ENCODE data around the gene PCDHGA10.

DNA sequence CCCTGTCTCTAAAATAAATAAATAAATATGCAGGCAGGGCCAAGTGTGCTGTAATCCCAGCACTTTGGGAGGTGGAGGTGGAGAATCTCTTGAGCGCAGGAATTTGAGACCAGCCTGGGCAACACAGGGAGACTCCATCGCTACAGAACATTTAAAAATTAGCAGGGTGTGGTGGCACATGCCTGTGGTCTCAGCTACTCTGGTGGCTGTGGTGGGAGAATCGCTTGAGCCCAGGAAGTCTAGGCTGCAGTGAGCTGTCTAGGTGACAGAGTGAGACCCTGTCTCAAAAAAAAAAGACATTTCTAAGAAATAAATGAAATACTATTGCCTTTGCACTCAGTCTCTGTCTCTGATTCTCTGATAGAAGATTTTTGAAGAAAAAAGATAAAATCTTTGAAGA lies 1.2 kb upstream of the PCDHGA10 start:
- no peak for TF ChIP-seq TARDBP (IDR thresholded peaks at IDR 0.05)
- no peak for TF ChIP-seq L3MBTL2 (conservative IDR thresholded peaks at IDR 0.05)
- no peak for TF ChIP-seq FOXA1 (IDR thresholded peaks at IDR 0.05)
- no peak for TF ChIP-seq CTBP1 (IDR thresholded peaks at IDR 0.05; ENCODE audit: borderline replicate concordance)
- TF ChIP-seq FOXK2 (IDR thresholded peaks at IDR 0.05): no peak
- no peak for TF ChIP-seq FOXM1 (IDR thresholded peaks at IDR 0.05; ENCODE audit: borderline replicate concordance)
- TF ChIP-seq SP1 (IDR thresholded peaks at IDR 0.05): no peak

Measured in HEK293T (cell line).